ENCODE measurements around the gene LMBR1.
"Not testable (repeated sequence)": the region's sequence is repeated elsewhere in the genome, so short reads cannot be mapped to it uniquely, and the experiment has no call there.

The LMBR1 gene

DNA sequence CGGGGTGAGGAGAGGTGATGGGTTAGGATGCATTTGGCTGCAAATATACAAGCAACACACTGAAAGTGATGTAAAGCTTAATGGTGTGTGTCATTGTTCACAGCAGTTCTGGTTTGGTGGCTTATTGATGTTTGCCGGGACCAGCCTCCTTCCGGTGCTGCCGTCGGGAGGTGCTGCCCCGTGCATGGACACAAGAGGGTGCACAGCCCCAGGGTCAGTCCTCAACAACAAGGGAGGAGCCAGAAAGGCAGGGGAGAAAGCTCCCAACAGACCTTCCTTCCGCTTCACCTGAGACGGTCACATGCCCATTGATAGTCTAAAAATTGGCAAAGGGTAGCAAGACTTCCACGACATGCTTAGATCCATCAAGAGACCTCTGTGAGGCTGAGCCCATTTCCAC is 242.9 kb downstream of the LMBR1 start:
- Histone ChIP-seq H3K4me3 (ENCODE audit: low read depth, low read length) (no peak overlapping the region), H3K9me3 (ENCODE audit: severe bottlenecking) (peaks cover 3% of the 10 kb centered on the region), H3K27ac (no peak overlapping the region), H3K36me3 (no peaks in the 10 kb centered on the region), H3K27me3 (ENCODE audit: insufficient read depth, low read depth, severe bottlenecking) (no peaks in the 10 kb centered on the region)
- DNase-seq, result peak; percentile 66
- TF ChIP-seq, protein P1, sequence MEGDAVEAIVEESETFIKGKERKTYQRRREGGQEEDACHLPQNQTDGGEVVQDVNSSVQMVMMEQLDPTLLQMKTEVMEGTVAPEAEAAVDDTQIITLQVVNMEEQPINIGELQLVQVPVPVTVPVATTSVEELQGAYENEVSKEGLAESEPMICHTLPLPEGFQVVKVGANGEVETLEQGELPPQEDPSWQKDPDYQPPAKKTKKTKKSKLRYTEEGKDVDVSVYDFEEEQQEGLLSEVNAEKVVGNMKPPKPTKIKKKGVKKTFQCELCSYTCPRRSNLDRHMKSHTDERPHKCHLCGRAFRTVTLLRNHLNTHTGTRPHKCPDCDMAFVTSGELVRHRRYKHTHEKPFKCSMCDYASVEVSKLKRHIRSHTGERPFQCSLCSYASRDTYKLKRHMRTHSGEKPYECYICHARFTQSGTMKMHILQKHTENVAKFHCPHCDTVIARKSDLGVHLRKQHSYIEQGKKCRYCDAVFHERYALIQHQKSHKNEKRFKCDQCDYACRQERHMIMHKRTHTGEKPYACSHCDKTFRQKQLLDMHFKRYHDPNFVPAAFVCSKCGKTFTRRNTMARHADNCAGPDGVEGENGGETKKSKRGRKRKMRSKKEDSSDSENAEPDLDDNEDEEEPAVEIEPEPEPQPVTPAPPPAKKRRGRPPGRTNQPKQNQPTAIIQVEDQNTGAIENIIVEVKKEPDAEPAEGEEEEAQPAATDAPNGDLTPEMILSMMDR (IDR thresholded peaks at IDR 0.05; ENCODE audit: low read depth, low read length), result peak; percentile 89

DNA sequence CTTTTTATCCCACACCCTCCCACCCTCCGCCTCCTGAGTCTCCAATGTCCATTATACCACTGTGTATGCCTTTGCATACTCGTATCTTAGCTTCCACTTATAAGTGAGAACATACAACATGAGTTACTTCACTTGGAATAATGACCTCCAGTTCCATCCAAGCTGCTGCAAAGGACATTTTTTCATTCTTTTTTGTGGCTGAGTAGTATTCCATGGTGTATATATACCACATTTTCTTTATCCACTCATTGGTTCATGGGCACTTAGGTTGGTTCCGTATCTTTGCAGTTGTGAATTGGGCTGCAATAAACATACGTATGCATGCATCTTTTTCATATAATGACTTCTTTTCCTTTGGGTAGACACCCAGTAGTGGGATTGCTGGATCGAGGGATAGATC is 245.7 kb downstream of the LMBR1 start:
- H3K4me3 ChIP-seq (ENCODE audit: low read depth, low read length); H3K36me3 ChIP-seq; H3K9me3 ChIP-seq (ENCODE audit: severe bottlenecking); H3K27me3 ChIP-seq (ENCODE audit: insufficient read depth, low read depth, severe bottlenecking); DNase-seq; H3K27ac ChIP-seq: not testable (repeated sequence)

DNA sequence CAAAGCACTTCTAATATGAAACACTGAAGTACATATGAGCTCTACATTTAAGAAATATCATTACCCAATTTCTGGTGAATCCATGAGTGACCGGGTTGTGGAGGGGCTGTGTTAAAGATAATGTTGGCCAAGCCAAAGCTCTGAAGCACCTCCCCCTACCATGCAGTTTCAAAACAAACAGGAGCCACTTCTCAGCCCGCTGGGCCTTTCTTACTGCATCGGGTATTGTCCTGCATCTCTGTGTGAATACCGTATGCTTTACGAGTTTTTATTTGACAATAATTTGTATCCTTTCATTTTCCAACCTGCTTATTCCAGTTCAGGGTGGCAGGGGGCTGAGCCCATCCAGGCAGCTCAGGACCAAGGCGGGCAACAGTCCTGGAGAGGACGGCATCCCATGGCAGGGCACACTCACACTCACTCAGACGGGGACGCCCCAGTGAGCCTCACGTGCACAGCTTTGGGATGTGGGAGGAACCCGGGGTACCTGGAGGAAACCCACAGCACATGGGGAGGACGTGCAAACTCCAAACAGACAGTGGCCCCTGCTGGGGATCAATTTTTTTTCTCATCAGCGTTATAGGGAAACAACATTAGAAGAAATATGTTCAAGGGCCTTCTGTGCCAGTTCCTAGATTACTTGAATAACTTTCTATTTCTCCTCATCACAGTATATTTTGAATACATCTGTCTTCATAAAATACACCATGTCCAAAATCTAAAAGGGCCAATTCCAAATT is 250.5 kb downstream of the LMBR1 start:
- H3K4me3 ChIP-seq (ENCODE audit: low read depth, low read length), result no peak overlapping the region
- DNase-seq, result no peak
- H3K36me3 ChIP-seq, result no peaks in the 10 kb centered on the region
- TF ChIP-seq, protein P1 (IDR thresholded peaks at IDR 0.05; ENCODE audit: low read depth, low read length), result no peak
- H3K27me3 ChIP-seq (ENCODE audit: insufficient read depth, low read depth, severe bottlenecking), result no peaks in the 10 kb centered on the region
- H3K9me3 ChIP-seq (ENCODE audit: severe bottlenecking), result peaks cover 10% of the 10 kb centered on the region
- no peak overlapping the region for H3K27ac ChIP-seq

DNA sequence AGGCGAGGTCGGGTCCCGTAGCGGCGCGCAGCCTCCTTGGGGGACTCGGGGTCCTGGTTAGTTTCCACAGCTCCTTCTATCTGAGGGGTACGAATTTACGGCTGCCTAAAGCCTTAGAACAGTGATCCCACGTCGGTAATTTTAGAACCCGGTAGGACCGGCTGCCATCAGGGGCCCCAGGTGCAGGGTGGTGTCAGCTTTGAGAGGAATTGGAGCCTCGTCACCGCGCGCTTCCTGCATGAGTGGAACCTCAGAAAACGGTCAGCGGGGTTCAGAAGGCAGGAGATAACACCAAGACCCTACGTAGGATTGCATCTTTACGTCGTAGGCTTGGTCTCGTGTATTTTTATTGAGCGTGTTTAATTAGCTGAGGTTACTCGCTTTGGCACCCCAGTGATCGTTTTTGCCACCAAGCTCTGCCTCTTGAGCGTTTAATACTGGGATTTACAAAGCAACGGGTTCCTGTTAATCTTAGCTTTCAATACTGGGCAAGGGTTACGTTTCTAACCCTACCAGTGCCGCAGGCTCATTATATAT is 252.0 kb downstream of the LMBR1 start:
- no peak for DNase-seq
- Histone ChIP-seq H3K36me3 (no peaks in the 10 kb centered on the region), H3K27me3 (ENCODE audit: insufficient read depth, low read depth, severe bottlenecking) (no peaks in the 10 kb centered on the region), H3K9me3 (ENCODE audit: severe bottlenecking) (peaks cover 9% of the 10 kb centered on the region), H3K27ac (peak overlapping the region; percentile 75), H3K4me3 (ENCODE audit: low read depth, low read length) (peak overlapping the region; percentile 75)
- TF ChIP-seq, protein P1 (IDR thresholded peaks at IDR 0.05; ENCODE audit: low read depth, low read length), result no peak

DNA sequence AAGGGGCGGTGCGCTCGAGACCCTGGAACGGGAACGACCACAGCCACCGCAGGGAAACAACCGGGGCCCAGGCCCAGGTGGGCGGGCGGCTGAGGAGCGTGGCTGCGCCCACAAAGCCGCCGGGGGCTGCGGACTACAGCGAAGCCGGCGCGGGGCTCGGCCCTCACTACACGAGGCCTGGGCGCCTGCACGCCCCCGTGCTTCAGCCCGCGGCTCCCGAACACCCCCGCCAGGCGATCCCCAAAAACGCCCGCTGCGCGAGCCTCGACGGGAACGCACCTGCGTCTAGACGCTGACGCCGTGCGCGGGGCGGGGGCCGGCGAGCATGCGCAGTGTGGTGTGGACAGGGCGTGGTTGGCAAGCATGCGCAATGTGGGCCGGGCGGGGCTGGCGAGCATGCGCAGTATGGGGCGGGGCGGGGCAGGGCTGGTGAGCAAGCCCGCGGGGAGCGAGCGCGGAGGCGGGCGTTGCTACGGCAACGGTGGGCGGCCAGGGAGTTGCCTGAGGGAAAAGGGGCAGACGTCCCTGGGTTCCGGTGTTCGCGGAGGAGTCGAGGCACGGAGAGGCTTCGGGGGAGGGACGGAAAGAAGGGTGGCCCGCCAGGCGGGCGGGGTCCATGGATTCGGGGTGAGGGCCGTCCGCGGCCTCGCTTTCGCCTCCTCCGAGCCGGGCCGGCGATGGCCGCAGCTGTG is 252.6 kb downstream of the LMBR1 start, which contains the start of gene RNF32:
TSS of gene RNF32 (plus strand) at position 518 of the 692 bp plus-strand sequence. CDS start 3,104 bp downstream, outside the sequence.
- peak; percentile 95 for DNase-seq
- Histone ChIP-seq H3K27me3 (ENCODE audit: insufficient read depth, low read depth, severe bottlenecking) (no peaks in the 10 kb centered on the region), H3K27ac (peak within 1 kb of the TSS; percentile 75), H3K36me3 (no peaks in the 10 kb centered on the region), H3K9me3 (ENCODE audit: severe bottlenecking) (peaks cover 9% of the 10 kb centered on the region), H3K4me3 (ENCODE audit: low read depth, low read length) (peak within 1 kb of the TSS; percentile 75)
- TF ChIP-seq, protein P1 (IDR thresholded peaks at IDR 0.05; ENCODE audit: low read depth, low read length), result no peak

All from WERI-Rb-1 (cell line).